A549 (cell line): ENCODE results near the gene TYRO3.

Experiments
- CEBPB ChIP-seq, 2 experiments: fragments of >200 bp in 1 of 2; sonication (Bioruptor Twin) in 1 of 2; formaldehyde crosslinking in 1 of 2; IDR thresholded peaks; 2 replicates each; pipeline ENCODE4 v1.6.1; 2012 to 2016
- FOSB ChIP-seq: fragments of 250-450 bp; sonication (Bioruptor Pico); IDR thresholded peaks from 2 replicates; pipeline ENCODE4 v1.5.0; 2020; ENCODE audit warnings: mild to moderate bottlenecking, moderate library complexity
- KDM1A ChIP-seq: fragments of 200-600 bp; sonication (generic); IDR thresholded peaks from 2 replicates; pipeline ENCODE4 v1.6.1; 2016; ENCODE audit warnings: low read depth, mild to moderate bottlenecking
- KDM5A ChIP-seq: fragments of 200-600 bp; sonication (generic); IDR thresholded peaks from 2 replicates; pipeline ENCODE4 v1.6.1; 2016; ENCODE audit warnings: antibody characterized with exemption, mild to moderate bottlenecking
- MAFK ChIP-seq: fragments of 450-650 bp; IDR thresholded peaks from 2 replicates; pipeline ENCODE4 v1.6.1; 2014; ENCODE audit not compliant: partially characterized antibody
- POLR2A ChIP-seq: IDR thresholded peaks from 2 replicates; pipeline ENCODE4 v1.6.1; 2012; ENCODE audit warnings: mild to moderate bottlenecking, low read length
- POLR2AphosphoS2 ChIP-seq: conservative IDR thresholded peaks from 2 replicates; pipeline ENCODE4 v1.6.1; 2012; ENCODE audit warnings: low read length, improper control_type of control experiment, inconsistent platforms
- RFX5 ChIP-seq: fragments of 450-650 bp; IDR thresholded peaks from 2 replicates; pipeline ENCODE4 v1.7.1; 2014; ENCODE audit warnings: antibody characterized with exemption, mild to moderate bottlenecking, moderate library complexity
- TF ChIP-seq, protein P1 (sequence below): fragments of >200 bp; sonication (Bioruptor Twin); formaldehyde crosslinking; IDR thresholded peaks from 3 replicates; pipeline ENCODE4 v1.5.1; 2016
- TF ChIP-seq, protein P2 (sequence below): IDR thresholded peaks from 2 replicates; pipeline ENCODE4 v1.6.1; 2012

DNA sequence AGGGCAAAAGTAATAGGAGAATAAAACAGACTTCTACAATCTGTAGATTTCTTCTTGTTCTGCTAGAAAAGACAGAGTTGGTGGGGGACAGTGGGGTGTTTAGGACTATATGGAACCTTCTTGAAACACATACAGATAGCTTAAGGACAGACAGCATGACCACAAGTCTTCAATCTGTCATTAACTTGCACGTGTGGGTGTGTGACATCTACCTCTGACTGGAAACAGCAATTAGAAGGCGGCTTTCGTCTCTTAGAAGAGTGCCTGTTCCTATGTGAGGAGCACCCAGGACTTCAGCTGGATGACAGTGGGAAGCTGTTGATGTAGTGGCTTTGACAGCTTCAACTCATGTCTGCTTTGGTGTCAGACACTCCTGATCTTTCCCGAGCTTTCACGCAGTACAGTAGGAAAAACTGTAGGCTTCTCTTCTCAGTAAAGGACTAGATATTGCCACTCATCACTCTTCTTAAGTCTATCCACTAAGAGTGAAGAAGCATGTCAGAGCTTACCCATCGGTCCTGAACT, 44.5 kb downstream of the TYRO3 start:
- TF ChIP-seq, protein P1, sequence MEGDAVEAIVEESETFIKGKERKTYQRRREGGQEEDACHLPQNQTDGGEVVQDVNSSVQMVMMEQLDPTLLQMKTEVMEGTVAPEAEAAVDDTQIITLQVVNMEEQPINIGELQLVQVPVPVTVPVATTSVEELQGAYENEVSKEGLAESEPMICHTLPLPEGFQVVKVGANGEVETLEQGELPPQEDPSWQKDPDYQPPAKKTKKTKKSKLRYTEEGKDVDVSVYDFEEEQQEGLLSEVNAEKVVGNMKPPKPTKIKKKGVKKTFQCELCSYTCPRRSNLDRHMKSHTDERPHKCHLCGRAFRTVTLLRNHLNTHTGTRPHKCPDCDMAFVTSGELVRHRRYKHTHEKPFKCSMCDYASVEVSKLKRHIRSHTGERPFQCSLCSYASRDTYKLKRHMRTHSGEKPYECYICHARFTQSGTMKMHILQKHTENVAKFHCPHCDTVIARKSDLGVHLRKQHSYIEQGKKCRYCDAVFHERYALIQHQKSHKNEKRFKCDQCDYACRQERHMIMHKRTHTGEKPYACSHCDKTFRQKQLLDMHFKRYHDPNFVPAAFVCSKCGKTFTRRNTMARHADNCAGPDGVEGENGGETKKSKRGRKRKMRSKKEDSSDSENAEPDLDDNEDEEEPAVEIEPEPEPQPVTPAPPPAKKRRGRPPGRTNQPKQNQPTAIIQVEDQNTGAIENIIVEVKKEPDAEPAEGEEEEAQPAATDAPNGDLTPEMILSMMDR, result no peak
- TF ChIP-seq KDM5A, result no peak
- no peak for TF ChIP-seq KDM1A
- no peak for TF ChIP-seq RFX5
- TF ChIP-seq, protein P2, sequence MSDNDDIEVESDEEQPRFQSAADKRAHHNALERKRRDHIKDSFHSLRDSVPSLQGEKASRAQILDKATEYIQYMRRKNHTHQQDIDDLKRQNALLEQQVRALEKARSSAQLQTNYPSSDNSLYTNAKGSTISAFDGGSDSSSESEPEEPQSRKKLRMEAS, result no peak
- TF ChIP-seq POLR2AphosphoS2, result no peak
- no peak for TF ChIP-seq FOSB (CRISPR knock-in tag)
- TF ChIP-seq CEBPB (IDR thresholded peaks at IDR 0.05), result no peak
- no peak for TF ChIP-seq POLR2A
- TF ChIP-seq MAFK, result no peak
